Measurements from ENCODE around the gene PCNP. TPM values are rescaled to one million over a fixed set of nuclear protein-coding genes. Genes with fewer than 3 reads are reported as not detected.
"Not testable (repeated sequence)": the region's sequence is repeated elsewhere in the genome, so short reads cannot be mapped to it uniquely, and the experiment has no call there.

The PCNP gene
- total RNA-seq, 1 experiment from 2014 or later, result 90.3 TPM

GRCh38 chr3:101631959-101632358 lies 58.0 kb downstream of the PCNP start:
- H3K4me3 ChIP-seq (ENCODE audit: low read length); H3K79me2 ChIP-seq (ENCODE audit: low read length); H3K36me3 ChIP-seq (ENCODE audit: insufficient read depth, low read length); H3K4me2 ChIP-seq (ENCODE audit: low read depth, low read length, poor library complexity, severe bottlenecking); H3K27ac ChIP-seq (ENCODE audit: low read length); H3K9ac ChIP-seq (ENCODE audit: low read length); H3K9me2 ChIP-seq (replicated peaks; ENCODE audit: insufficient read depth, low read length); DNase-seq; H3K4me1 ChIP-seq (ENCODE audit: low read length); H4K20me1 ChIP-seq (ENCODE audit: insufficient read depth, low read depth, low read length); H3K27me3 ChIP-seq (ENCODE audit: low read length); H2AFZ ChIP-seq (ENCODE audit: low read length); H3K9me3 ChIP-seq (ENCODE audit: low read length): not testable (repeated sequence)

GRCh38 chr3:101632586-101632985 lies 58.6 kb downstream of the PCNP start:
- H3K36me3 ChIP-seq (ENCODE audit: insufficient read depth, low read length), result no peaks in the 10 kb centered on the region
- no peaks in the 10 kb centered on the region for H3K27me3 ChIP-seq (ENCODE audit: low read length)
- H3K9ac ChIP-seq (ENCODE audit: low read length), result no peak overlapping the region
- H3K4me3 ChIP-seq (ENCODE audit: low read length), result no peak overlapping the region
- no peak overlapping the region for H2AFZ ChIP-seq (ENCODE audit: low read length)
- no peak overlapping the region for H3K27ac ChIP-seq (ENCODE audit: low read length)
- no peaks in the 10 kb centered on the region for H3K9me2 ChIP-seq (replicated peaks; ENCODE audit: insufficient read depth, low read length)
- peaks cover 6% of the 10 kb centered on the region; the same call in 1 of the 2 replicates for H3K4me1 ChIP-seq (ENCODE audit: low read length)
- H3K9me3 ChIP-seq (ENCODE audit: low read length), result no peaks in the 10 kb centered on the region
- no peak for DNase-seq
- H3K79me2 ChIP-seq (ENCODE audit: low read length), result no peaks in the 10 kb centered on the region
- no peak overlapping the region for H3K4me2 ChIP-seq (ENCODE audit: low read depth, low read length, poor library complexity, severe bottlenecking)
- no peaks in the 10 kb centered on the region for H4K20me1 ChIP-seq (ENCODE audit: insufficient read depth, low read depth, low read length)

GRCh38 chr3:101633186-101633585 lies 59.2 kb downstream of the PCNP start:
- Histone ChIP-seq H3K27me3 (ENCODE audit: low read length) (no peaks in the 10 kb centered on the region), H3K36me3 (ENCODE audit: insufficient read depth, low read length) (no peaks in the 10 kb centered on the region), H3K9ac (ENCODE audit: low read length) (no peak overlapping the region), H3K79me2 (ENCODE audit: low read length) (no peaks in the 10 kb centered on the region), H3K9me3 (ENCODE audit: low read length) (no peaks in the 10 kb centered on the region), H4K20me1 (ENCODE audit: insufficient read depth, low read depth, low read length) (no peaks in the 10 kb centered on the region), H3K4me2 (ENCODE audit: low read depth, low read length, poor library complexity, severe bottlenecking) (no peak overlapping the region), H2AFZ (ENCODE audit: low read length) (no peak overlapping the region), H3K9me2 (replicated peaks; ENCODE audit: insufficient read depth, low read length) (no peaks in the 10 kb centered on the region), H3K4me3 (ENCODE audit: low read length) (no peak overlapping the region), H3K4me1 (ENCODE audit: low read length) (peaks cover 6% of the 10 kb centered on the region; the same call in 1 of the 2 replicates), H3K27ac (ENCODE audit: low read length) (no peak overlapping the region)
- no peak for DNase-seq

GRCh38 chr3:101634591-101635196 lies 60.7 kb downstream of the PCNP start:
- Histone ChIP-seq H3K27ac (ENCODE audit: low read length) (no peak overlapping the region), H4K20me1 (ENCODE audit: insufficient read depth, low read depth, low read length) (no peaks in the 10 kb centered on the region), H3K9me3 (ENCODE audit: low read length) (no peaks in the 10 kb centered on the region), H3K4me3 (ENCODE audit: low read length) (no peak overlapping the region), H3K9me2 (replicated peaks; ENCODE audit: insufficient read depth, low read length) (no peaks in the 10 kb centered on the region), H3K4me2 (ENCODE audit: low read depth, low read length, poor library complexity, severe bottlenecking) (no peak overlapping the region), H3K4me1 (ENCODE audit: low read length) (peaks cover 6% of the 10 kb centered on the region; the same call in 1 of the 2 replicates), H3K36me3 (ENCODE audit: insufficient read depth, low read length) (no peaks in the 10 kb centered on the region), H3K79me2 (ENCODE audit: low read length) (no peaks in the 10 kb centered on the region), H3K27me3 (ENCODE audit: low read length) (no peaks in the 10 kb centered on the region), H2AFZ (ENCODE audit: low read length) (no peak overlapping the region), H3K9ac (ENCODE audit: low read length) (no peak overlapping the region)
- DNase-seq, result no peak

GRCh38 chr3:101635345-101635744 lies 61.4 kb downstream of the PCNP start:
- Histone ChIP-seq H3K27ac (ENCODE audit: low read length) (no peak overlapping the region), H3K79me2 (ENCODE audit: low read length) (no peaks in the 10 kb centered on the region), H3K9me3 (ENCODE audit: low read length) (no peaks in the 10 kb centered on the region), H3K4me3 (ENCODE audit: low read length) (no peak overlapping the region), H3K4me2 (ENCODE audit: low read depth, low read length, poor library complexity, severe bottlenecking) (no peak overlapping the region), H3K9ac (ENCODE audit: low read length) (no peak overlapping the region), H3K4me1 (ENCODE audit: low read length) (peaks cover 6% of the 10 kb centered on the region; the same call in 1 of the 2 replicates), H4K20me1 (ENCODE audit: insufficient read depth, low read depth, low read length) (no peaks in the 10 kb centered on the region), H2AFZ (ENCODE audit: low read length) (no peak overlapping the region), H3K9me2 (replicated peaks; ENCODE audit: insufficient read depth, low read length) (no peaks in the 10 kb centered on the region), H3K36me3 (ENCODE audit: insufficient read depth, low read length) (no peaks in the 10 kb centered on the region), H3K27me3 (ENCODE audit: low read length) (no peaks in the 10 kb centered on the region)
- no peak for DNase-seq

- DNase-seq, result peak; percentile 90
- Histone ChIP-seq H3K27me3 (ENCODE audit: low read length) (no peaks in the 10 kb centered on the region), H3K9me2 (replicated peaks; ENCODE audit: insufficient read depth, low read length) (no peaks in the 10 kb centered on the region), H3K4me2 (ENCODE audit: low read depth, low read length, poor library complexity, severe bottlenecking) (peak overlapping the region; percentile 16), H2AFZ (ENCODE audit: low read length) (peak overlapping the region; percentile 26), H4K20me1 (ENCODE audit: insufficient read depth, low read depth, low read length) (no peaks in the 10 kb centered on the region), H3K79me2 (ENCODE audit: low read length) (no peaks in the 10 kb centered on the region), H3K36me3 (ENCODE audit: insufficient read depth, low read length) (no peaks in the 10 kb centered on the region), H3K27ac (ENCODE audit: low read length) (no peak overlapping the region), H3K9ac (ENCODE audit: low read length) (0 out of 2 replicates have a peak overlapping the region, but pooled peaks have one; percentile 6), H3K4me1 (ENCODE audit: low read length) (peaks cover 6% of the 10 kb centered on the region; the same call in 1 of the 2 replicates), H3K4me3 (ENCODE audit: low read length) (no peak overlapping the region), H3K9me3 (ENCODE audit: low read length) (no peaks in the 10 kb centered on the region)
Observed at GRCh38 chr3:101635954-101636798, 62.2 kb downstream of the PCNP start.

GRCh38 chr3:101637451-101637850 lies 63.5 kb downstream of the PCNP start:
- H3K9me2 ChIP-seq (replicated peaks; ENCODE audit: insufficient read depth, low read length), result no peaks in the 10 kb centered on the region
- H3K36me3 ChIP-seq (ENCODE audit: insufficient read depth, low read length), result no peaks in the 10 kb centered on the region
- no peaks in the 10 kb centered on the region for H3K79me2 ChIP-seq (ENCODE audit: low read length)
- H4K20me1 ChIP-seq (ENCODE audit: insufficient read depth, low read depth, low read length), result no peaks in the 10 kb centered on the region
- H2AFZ ChIP-seq (ENCODE audit: low read length), result no peak overlapping the region
- no peak overlapping the region for H3K4me3 ChIP-seq (ENCODE audit: low read length)
- H3K9ac ChIP-seq (ENCODE audit: low read length), result no peak overlapping the region
- no peak for DNase-seq
- no peak overlapping the region for H3K4me2 ChIP-seq (ENCODE audit: low read depth, low read length, poor library complexity, severe bottlenecking)
- H3K27ac ChIP-seq (ENCODE audit: low read length), result no peak overlapping the region
- no peaks in the 10 kb centered on the region for H3K27me3 ChIP-seq (ENCODE audit: low read length)
- no peaks in the 10 kb centered on the region for H3K9me3 ChIP-seq (ENCODE audit: low read length)
- H3K4me1 ChIP-seq (ENCODE audit: low read length), result peaks cover 6% of the 10 kb centered on the region; the same call in 1 of the 2 replicates

- no peaks in the 10 kb centered on the region for H3K79me2 ChIP-seq (ENCODE audit: low read length)
- no peaks in the 10 kb centered on the region for H3K27me3 ChIP-seq (ENCODE audit: low read length)
- no peaks in the 10 kb centered on the region for H4K20me1 ChIP-seq (ENCODE audit: insufficient read depth, low read depth, low read length)
- no peaks in the 10 kb centered on the region for H3K9me2 ChIP-seq (replicated peaks; ENCODE audit: insufficient read depth, low read length)
- no peaks in the 10 kb centered on the region for H3K9me3 ChIP-seq (ENCODE audit: low read length)
- H3K4me1 ChIP-seq (ENCODE audit: low read length), result peaks cover 6% of the 10 kb centered on the region; the same call in 1 of the 2 replicates
- no peak overlapping the region for H3K27ac ChIP-seq (ENCODE audit: low read length)
- H3K4me2 ChIP-seq (ENCODE audit: low read depth, low read length, poor library complexity, severe bottlenecking), result no peak overlapping the region
- no peak overlapping the region for H3K4me3 ChIP-seq (ENCODE audit: low read length)
- H2AFZ ChIP-seq (ENCODE audit: low read length), result no peak overlapping the region
- H3K36me3 ChIP-seq (ENCODE audit: insufficient read depth, low read length), result no peaks in the 10 kb centered on the region
- no peak overlapping the region for H3K9ac ChIP-seq (ENCODE audit: low read length)
- DNase-seq, result peak; percentile 66
Observed at GRCh38 chr3:101638261-101638745, 64.3 kb downstream of the PCNP start.
